ENCODE results near the gene STX1A.
A peak's percentile ranks its signal among the peaks of the same experiment; 100 is the strongest.
"Not testable (repeated sequence)": the region's sequence is repeated elsewhere in the genome, so short reads cannot be mapped to it uniquely, and the experiment has no call there.

Gene STX1A

DNA sequence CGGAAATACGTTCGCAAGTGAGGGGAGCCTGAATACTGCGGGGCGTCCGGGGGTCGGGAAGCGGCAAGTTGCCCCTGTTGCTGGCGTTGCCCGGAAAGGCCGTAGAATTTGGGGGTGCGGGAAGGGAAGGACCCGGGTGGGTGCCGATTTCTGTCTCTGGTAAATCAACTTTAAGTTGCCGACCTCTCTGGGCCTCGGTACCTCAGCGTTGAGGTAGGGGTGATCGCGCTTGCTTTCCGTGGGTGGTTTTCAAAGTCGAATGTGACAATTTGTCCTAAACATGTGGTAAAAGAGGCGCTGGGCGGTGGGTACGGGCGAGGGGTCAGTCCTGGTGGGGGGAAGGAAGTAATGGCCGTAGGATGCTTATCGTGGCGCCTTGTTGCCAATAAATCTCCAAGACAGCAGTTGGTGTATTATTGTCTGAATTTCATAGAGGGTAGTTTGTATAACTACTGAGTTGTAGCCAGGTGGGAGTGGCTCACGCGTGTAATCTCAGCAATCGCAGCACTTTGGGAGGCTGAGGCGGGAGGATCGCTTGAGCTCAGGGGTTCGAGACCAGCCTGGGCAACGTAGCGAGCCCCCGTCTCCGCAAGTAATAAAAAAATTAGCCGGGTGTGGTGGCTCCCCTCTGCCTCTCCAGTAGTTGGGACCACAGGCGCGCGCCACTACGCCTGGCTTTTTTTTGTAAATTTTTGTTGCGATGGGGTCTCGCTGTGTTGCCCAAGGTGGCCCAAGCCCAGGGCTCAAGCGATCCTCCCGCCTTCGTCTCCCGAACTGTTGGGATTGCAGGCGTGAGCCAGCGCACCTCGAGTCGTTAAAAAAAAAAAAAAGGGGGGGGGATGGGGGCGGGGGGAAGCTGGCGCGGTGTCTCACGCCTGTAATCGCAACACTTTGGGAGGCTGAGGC lies 35.4 kb downstream of the STX1A start:
- no peak for DNase-seq

DNA sequence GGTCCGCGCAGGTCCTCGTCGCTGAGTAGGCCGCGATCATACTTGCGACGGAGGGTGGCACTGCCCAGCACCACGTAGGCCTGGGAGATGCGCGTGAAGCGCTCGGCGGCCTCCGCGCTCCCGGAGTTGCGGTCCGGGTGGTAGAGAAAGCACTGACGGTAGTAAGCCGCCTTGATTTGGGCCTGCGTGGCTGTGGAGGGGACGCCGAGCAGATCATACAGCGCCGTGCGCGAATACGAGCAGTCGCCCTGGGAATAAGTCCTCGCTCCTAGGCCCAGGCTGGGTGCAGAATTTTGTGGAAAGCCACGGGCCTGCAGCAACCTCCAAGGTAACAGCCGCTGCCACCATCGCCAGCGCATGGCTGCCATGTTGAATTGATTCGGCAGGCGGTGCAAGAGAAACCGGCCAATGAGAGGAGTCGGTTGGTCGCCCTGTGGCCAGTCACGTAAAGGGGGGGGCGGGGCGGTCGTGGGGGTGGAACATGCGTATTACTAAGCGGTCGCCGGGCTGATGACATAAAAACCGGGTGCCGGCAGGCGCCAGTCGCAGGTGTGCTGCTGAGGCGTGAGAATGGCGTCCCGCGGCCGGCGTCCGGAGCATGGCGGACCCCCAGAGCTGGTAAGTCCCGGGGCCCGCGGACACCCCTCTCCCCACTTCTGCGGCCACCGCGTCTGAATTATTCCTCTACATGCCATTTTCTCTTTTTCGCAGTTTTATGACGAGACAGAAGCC lies 36.2 kb downstream of the STX1A start, which contains the start of the genes BUD23 and DNAJC30:
Gene BUD23, plus strand, starts transcription at position 542 of the 732 bp plus-strand sequence. Its CDS starts 29 bp downstream, at position 571.
Gene DNAJC30, minus strand, starts transcription at position 398 of the 732 bp plus-strand sequence. Its CDS starts 30 bp downstream, at position 368.
- peak; percentile 68 to 97 (median 94) for DNase-seq

DNA sequence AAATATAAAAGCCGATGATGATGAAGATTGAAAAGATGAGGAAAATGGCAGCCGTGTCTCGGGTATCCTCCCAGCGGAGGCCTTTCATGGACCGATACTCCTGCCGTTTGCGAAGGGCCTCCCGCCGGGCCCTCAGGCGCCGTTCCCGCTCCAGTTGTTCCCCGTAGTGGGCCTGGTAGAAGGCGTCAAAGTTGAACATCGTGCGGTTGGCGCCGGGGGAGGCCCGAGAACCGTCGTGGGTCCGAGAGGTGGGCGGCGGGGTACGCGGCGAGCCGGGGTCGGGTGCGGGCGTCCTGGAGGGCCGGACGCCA lies 36.8 kb downstream of the STX1A start:
- DNase-seq: peak in 1 of 58 donors; percentile 56

DNA sequence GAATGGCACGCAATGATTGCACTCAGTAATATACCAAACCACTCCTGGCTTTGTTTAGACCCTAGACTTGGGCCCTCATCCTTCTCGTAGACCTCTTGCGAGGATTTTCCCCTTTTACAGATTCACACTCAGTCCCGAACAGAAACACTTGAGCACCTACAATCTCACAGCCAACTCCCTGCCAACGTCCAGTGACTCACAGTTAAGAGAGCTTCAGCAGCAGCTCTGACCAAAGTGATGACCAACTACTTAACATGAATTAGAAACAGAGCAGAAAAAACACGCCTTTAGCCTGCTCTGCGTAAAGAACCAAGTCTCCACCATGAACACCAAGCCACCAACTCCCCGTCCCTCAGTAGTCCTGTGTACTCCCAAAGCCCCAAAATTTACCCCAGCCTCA lies 38.4 kb downstream of the STX1A start:
- no peak for DNase-seq

DNA sequence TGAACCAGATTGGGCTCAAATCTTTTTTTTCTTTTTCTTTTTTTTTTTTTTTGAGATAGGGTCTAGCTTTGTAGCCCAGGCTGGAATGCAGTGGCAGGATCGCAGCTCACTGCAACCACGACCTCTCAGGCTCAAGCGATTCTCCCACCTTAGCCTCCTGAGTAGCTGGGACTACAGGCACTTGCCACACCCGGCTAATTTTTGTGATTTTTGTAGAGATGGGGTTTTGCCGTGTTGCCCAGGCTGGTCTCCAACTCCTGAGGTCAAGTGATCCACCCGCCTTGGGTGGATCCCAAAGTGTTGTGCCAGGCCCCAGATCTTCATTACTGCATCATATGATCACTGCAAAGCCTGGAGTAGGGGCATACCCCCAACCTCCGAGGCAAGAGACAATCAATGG lies 39.0 kb downstream of the STX1A start:
- no peak for DNase-seq

DNA sequence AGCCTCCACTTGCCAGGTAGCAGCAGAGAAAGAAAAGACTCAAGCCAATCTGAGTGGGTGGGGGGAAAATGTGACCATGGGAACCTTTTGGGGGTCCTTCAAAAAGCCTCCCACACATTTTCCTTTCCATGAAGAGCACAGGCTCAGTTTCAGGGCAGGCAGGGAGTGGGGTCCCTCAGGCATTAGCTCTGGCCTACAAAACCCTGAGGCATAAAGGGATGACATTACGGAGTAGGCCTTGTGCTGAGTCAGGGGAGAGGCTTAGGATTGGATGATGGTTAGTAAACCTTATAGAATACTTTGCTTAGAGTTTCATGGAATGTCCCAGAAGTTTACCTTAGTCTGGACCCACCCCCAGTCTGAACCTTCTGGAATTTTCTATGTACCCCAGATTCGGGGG lies 39.8 kb downstream of the STX1A start:
- no peak for DNase-seq

DNA sequence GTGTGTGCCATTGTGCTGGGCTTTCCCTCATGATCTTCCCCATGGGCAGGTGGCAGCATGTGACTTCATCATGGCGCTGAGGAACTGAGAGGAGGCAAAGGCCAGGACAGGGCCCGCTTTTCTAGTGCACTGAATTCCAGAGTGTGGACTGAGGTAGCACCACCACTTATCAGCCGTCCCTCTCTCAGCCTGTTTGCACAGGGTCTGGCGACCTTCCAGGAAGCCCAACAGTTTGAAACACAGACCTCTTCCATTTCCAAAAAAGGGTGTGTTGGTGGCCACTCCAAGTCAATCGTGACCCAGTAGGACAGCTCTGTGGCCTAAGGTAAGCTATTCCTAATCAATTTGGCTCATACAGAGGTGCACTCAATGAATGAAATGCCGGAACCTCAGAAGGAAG lies 40.6 kb downstream of the STX1A start:
- no peak for DNase-seq

DNA sequence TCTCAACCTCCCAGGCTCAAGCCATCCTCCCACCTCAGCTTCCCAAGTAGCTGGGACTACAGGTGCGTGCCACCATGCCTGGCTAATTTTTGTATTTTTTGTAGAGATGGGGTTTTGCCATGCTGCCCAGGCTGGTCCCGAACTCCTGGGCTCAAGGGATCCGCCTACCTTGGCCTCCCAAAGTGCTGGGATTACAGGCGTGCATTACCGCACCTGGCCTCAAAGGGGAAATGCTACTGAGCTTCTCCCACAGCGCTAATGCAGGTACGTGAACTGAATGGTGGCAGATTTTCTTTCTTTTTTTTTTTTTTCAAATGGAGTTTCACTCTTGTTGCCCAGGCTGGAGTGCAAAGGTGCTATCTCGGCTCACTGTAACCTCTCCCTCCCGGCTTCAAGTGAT lies 43.4 kb downstream of the STX1A start:
- not testable (repeated sequence) for DNase-seq

DNA sequence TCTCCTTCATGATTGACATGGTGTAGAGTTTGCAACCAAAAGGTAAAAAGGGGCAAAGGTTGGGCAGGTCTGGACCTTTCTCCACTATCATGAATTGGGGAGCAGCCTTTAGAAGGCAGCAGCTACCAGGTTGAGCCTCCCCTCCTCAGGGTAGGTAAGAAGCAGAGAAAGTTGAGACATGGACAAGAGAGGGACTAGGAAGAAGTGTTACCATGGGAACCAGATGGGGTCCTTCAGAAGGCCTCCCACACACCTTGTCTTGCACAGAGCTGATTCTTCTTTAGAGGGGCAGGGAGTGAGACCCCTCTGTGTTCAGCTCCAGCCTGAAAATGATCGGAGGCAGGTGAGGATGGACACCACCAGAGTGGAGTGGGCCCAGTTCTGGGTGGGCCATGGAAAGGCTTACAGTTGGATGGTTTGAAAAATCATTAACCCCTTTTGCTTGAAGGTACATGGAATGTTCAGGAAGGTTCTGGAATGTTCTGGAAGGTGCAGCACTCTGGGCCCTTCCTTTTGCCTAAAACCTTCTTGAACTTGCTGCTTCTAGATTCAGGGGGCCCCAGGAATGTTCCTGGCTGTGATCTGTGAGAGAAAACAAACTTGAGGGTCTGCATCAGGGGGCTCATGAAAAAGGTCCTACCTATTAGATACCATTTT lies 44.9 kb downstream of the STX1A start:
- DNase-seq: no peak

DNA sequence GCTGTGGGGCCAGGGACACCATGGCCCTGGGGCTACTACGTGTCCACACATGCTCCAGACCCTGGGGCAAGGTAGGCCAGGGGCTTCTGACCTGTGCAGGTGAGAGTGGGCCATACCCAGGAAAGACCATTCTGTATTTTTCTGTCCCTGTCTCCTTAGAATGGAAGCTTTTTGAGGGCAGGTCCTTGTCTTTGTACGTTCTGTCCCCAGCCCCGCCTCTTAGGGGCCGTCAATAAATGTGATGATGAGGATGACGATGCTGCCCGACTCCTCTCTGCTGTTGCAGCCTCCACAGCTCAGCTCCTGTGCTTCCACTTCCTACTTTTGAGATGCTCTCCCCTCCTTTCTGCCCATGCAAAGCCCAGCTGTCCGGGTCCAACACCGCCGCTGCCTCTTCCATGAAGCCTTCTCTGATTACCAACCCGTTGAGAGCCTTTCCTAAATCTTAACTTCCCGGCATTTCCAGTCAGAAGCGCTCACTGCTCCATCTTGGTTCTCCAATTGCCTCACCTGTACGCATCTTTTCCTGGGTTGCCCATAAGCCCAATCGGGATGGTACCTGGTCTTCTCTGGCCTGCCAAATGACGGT lies 47.5 kb downstream of the STX1A start:
- no peak for DNase-seq

DNA sequence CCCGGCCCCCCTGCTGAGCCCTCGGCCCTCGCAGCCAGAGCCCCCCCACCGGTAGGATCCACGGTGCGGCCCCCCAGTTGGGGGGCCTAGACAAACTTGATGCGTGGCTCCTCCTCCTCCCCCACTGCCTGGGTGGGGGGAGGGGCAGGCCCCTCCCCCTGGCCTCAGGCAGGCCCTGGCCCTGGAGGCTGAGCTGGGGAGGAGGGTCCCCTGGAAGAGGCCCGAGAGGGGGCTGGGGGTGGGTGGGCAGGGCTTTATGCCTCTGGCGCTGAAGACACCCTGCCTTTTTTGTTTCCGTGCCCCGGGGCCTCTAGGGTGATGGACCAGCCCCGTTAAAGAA lies 48.2 kb downstream of the STX1A start:
- no peak for DNase-seq

DNA sequence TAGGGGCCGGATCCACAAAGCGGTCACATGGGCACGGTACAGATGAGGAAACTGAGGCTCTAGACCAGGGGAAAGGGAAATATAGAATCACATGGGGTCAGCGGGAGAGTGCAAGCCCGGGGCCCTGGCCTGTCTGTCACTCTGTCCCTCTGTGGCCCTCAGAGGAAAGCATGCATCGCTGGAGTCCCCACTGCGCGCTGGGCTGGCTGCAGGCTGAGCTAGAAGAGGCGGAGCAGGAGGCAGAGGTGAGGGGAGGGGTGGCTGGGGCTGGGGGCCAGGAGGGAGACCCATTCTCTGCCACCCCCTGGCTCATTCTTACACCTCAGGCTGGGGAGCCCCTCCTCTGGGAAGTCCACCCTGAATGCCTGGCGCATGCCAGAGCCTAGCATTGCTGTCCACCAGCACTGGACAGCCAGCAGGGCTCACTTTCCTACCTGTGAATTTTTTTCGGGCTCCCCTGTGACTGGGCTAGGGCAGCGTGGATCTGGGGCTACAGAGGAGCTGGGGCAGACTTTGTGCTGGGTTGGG lies 49.5 kb downstream of the STX1A start:
- DNase-seq: no peak

DNA sequence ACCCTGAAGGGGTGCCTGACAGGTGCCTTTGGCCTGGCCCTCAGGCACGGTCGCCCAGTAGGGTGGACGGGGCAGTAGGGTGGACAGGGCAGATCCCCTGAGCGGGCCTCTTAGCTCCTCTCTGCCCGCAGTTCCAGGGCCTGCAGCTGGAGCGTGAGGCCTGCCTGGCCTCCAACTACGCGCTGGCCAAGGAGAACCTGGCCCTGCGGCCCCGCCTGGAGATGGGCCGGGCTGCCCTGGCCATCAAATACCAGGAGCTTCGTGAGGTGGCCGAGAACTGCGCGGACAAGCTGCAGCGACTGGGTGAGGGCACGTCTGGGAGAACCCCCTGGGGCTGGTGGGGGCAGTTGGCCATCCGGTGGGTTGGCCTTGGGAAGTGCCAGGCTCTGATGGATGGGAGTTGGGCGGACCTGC lies 50.2 kb downstream of the STX1A start:
- no peak for DNase-seq

DNA sequence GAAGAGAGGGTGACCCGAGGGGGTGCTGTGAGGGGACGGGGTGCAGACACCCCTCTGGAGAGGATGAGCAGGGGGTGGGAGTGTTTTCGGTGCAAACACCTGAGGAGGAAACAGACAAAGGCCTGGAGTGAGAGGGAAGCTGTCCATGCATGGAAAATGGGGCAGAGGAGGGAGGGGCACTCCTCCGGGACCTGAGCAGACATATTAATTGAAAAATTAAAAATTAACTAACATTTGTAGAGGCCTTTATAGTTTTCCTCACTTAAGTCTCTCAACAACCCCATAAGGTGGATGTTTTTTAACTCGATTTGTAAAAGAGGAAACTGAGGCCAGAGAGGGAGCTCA lies 50.6 kb downstream of the STX1A start:
- no peak for DNase-seq

DNA sequence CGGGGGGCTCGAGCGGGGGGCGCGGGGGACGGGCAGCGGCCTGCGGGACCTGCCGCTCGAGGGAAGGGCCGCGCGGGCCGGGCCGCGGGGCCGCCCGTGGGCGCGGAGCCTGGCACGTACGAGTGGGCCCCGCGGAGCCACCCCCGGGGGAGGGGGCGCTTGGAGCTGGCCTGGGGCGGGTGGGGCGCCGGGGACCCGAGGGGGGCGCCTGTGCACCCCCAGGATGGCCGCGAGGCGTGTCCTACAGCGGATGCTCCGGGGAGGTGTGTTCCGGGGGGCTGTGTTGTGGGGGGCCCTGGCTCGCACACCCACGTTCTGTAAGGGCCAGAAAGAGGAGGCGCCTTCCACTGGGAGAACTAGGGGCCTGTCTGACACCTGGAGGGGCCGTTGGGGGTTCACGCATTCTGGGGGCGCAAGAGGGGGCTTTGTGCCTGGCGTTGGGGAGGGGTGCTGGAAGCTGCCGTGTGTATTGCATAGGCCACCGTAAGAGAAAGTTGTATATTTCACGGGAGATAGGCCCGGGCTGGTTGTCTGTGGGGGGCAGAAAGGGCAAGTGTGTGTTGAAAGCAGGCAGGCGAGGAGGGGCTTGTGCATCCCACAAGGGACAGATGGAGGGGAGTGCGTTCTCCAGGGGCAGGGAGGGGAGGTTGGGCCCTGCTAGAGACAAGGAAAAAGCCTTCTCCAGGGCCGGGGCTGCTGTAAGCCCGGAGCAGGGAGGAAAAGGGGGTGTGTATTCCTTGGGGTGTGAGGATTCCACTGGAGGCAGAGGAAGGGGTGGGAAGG lies 51.2 kb downstream of the STX1A start:
- DNase-seq: peak in 4 of 58 donors; percentile 9 to 35 (median 23)

DNA sequence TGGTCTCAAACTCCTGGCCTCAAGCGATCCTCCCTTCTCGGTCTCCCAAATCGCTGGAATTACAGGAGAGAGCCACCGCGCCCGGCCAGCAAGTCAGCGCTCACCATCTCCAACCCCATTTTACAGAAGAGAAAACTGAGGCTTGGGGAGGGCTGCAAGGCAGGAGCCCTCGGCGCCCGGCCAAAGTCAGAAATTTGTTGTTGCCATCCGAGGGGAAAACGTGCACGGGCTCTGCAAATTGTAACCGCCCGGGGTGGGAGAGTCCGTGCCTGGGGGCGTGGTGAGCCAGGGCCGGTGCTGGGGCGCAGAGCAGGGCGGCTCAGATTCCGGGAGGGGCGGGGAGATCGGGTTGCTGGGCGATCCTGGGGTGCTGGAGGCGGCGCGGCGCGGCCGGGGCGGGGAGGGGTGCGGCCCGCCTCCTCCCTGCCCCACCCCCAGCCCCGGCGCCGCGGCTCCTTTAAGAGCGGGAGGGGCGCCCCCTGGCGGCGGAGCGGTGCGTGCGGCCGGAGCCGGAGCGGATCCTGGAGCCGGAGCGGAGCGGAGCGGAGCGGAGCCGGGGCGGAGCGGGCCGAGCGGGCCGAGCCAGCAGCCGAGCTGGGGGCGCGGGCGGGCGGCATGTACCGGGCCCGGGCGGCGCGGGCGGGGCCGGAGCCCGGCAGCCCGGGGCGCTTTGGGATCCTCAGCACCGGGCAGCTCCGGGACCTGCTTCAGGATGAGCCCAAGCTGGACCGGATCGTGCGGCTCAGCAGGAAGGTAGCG lies 51.9 kb downstream of the STX1A start, which contains the start of gene VPS37D:
Gene VPS37D, plus strand, starts transcription at position 488 of the 759 bp plus-strand sequence. Its CDS starts 128 bp downstream, at position 616.
- DNase-seq: peak in 57 of 58 donors; percentile 12 to 90 (median 73)

DNA sequence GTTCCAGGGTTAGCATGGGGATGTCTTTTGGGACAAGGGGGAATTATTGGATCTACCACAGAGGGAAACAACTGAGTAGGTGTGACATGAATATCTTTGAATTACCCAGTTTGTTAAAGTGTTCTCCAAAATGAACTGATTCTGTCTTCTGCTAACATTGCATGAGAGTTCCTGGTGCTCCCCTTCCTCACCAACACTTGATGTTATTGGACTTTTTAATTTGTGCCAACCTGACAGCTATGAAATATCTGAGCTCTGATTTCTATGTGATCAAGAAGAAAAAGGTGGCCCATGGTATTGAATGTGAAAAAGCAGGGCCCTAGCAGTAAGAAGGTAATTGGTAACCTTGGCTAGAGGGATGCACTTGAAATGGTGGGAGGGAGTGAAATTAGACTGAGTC lies 56.4 kb downstream of the STX1A start:
- DNase-seq: no peak

DNA sequence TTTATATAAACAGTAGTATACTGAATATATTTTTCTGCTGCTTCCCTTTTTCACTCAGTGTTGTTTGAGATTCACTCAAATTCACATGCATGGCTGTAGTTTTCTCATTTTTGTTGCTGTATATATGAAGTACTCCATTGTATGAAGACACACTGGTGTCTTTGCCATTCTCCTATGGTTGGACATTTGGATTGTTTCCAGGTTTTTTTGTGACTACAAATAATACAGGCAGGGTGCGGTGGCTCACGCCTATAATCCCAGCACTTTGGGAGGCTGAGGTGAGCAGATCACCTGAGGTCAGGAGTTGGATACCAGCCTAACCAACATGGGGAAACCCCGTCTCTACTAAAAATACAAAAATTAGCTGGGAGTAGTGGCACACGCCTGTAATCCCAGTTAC lies 58.9 kb downstream of the STX1A start:
- not testable (repeated sequence) for DNase-seq

DNA sequence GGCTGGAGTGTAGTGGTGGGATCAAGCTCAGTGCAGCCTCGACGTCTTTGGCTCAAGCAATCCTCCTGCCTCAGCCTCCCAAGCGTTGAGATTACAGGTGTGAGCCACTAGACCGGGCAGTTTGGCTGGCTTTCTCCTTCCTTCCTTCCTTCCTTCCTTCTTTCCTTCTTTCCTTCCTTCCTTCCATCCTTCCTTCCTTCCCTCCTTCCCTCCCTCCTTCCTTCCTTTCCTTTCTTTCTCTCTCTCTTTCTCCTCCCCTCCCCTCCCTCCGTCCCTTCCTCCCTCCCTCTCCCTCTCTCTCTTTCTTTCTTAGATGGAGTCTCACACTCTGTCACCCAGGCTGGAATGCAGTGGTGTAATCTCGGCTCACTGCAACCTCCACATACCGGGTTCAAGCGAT lies 59.5 kb downstream of the STX1A start:
- no peak for DNase-seq

DNA sequence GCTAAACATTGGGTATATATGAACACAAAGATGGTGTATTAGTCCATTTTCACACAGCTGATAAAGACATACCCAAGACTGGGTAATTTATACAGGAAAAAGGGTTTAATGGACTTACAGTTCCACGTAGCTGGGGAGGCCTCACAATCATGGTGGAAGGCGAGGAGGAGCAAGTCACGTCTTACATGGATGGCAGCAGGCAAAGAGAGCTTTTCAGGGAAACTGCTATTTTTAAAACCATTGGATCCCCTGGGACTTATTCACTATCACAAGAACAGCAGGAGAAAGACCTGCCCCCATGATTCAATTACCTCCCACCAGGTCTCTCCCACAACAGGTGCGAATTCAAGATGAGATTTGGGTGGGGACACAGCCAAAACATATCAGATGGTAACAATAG lies 64.2 kb downstream of the STX1A start:
- DNase-seq: not testable (repeated sequence)

All from anterior cingulate cortex (tissue), 58 donors.